Mesenchymal stem cell (in vitro differentiated cells and primary cell): ENCODE measurements around the gene SPATS2L.
"Not testable (repeated sequence)": the region's sequence is repeated elsewhere in the genome, so short reads cannot be mapped to it uniquely, and the experiment has no call there.

Experiments used
- DNase-seq: peaks from one replicate; pipeline ENCODE4 v3.0.0-alpha.2; 2013
- H2AFZ ChIP-seq: one replicate; pipeline ENCODE4 v1.6.1; 2013; ENCODE audit warnings: low read depth, mild to moderate bottlenecking, control low read depth, inconsistent platforms, low read length, moderate library complexity
- H2AK5ac ChIP-seq: 2 replicates; pipeline ENCODE4 v1.6.1; 2013; ENCODE audit warnings: low read length, moderate library complexity, mild to moderate bottlenecking, inconsistent platforms; ENCODE audit not compliant: severe bottlenecking
- H2BK120ac ChIP-seq: one replicate; pipeline ENCODE4 v1.6.1; 2013; ENCODE audit warnings: low read depth, mild to moderate bottlenecking, inconsistent platforms, low read length, moderate library complexity
- H2BK12ac ChIP-seq, 2 experiments: one replicate each; pipeline ENCODE4 v1.6.1; 2013; ENCODE audit warnings: inconsistent platforms in 2 of 2, low read length in 2 of 2, mild to moderate bottlenecking in 2 of 2, moderate library complexity in 2 of 2, control low read depth in 1 of 2
- H2BK15ac ChIP-seq: one replicate; pipeline ENCODE4 v1.6.1; 2013; ENCODE audit warnings: mild to moderate bottlenecking, low read depth, inconsistent platforms; ENCODE audit not compliant: poor library complexity, severe bottlenecking
- H2BK5ac ChIP-seq: 2 replicates; pipeline ENCODE4 v1.6.1; 2013; ENCODE audit warnings: low read depth, mild to moderate bottlenecking, low read length, control low read depth, inconsistent platforms; ENCODE audit not compliant: poor library complexity, severe bottlenecking
- H3K14ac ChIP-seq, 2 experiments: one replicate each; pipeline ENCODE4 v1.6.1; 2013; ENCODE audit warnings: inconsistent platforms in 2 of 2, low read length in 2 of 2, control low read depth in 1 of 2, mild to moderate bottlenecking in 1 of 2, moderate library complexity in 1 of 2
- H3K18ac ChIP-seq, 2 experiments: one replicate each; pipeline ENCODE4 v1.6.1; 2013; ENCODE audit warnings: inconsistent platforms in 2 of 2, low read length in 2 of 2, control low read depth in 1 of 2, low read depth in 1 of 2, mild to moderate bottlenecking in 1 of 2
- H3K23ac ChIP-seq, 2 experiments: one replicate each; pipeline ENCODE4 v1.6.1; 2013; ENCODE audit warnings: inconsistent platforms in 2 of 2, low read length in 2 of 2, mild to moderate bottlenecking in 2 of 2, moderate library complexity in 2 of 2, control low read depth in 1 of 2
- H3K27ac ChIP-seq: 2 replicates; pipeline ENCODE4 v1.5.1; 2013; ENCODE audit warnings: mild to moderate bottlenecking, moderate library complexity, low read length, control low read depth, inconsistent platforms; ENCODE audit not compliant: poor library complexity, severe bottlenecking
- H3K27me3 ChIP-seq, 2 experiments: 2 replicates each; pipeline versions ENCODE4 v1.6.1 to v1.7.0; 2013; ENCODE audit warnings: low read length in 2 of 2, mild to moderate bottlenecking in 2 of 2, moderate library complexity in 2 of 2, control low read depth in 1 of 2, inconsistent platforms in 1 of 2; ENCODE audit not compliant: control insufficient read depth in 1 of 2, insufficient read depth in 1 of 2
- H3K36me3 ChIP-seq, 2 experiments: 2 replicates each; pipeline versions ENCODE4 v1.6.1 to v1.7.0; 2013; ENCODE audit warnings: low read length in 2 of 2, control low read depth in 1 of 2, inconsistent platforms in 1 of 2, low read depth in 1 of 2, mild to moderate bottlenecking in 1 of 2; ENCODE audit not compliant: insufficient read depth in 2 of 2, control insufficient read depth in 1 of 2
- H3K4ac ChIP-seq, 2 experiments: one replicate each; pipeline ENCODE4 v1.6.1; 2013; ENCODE audit warnings: inconsistent platforms in 2 of 2, low read length in 2 of 2, mild to moderate bottlenecking in 2 of 2, moderate library complexity in 2 of 2, control low read depth in 1 of 2, low read depth in 1 of 2
- H3K4me1 ChIP-seq: 2 replicates; pipeline ENCODE4 v1.6.1; 2013; ENCODE audit warnings: low read depth, low read length, control low read depth; ENCODE audit not compliant: control insufficient read depth, insufficient read depth
- H3K4me2 ChIP-seq: 2 replicates; pipeline ENCODE4 v1.6.1; 2013; ENCODE audit warnings: low read length, mild to moderate bottlenecking, inconsistent platforms; ENCODE audit not compliant: poor library complexity, severe bottlenecking
- H3K4me3 ChIP-seq, 2 experiments: 2 replicates each; pipeline versions ENCODE4 v1.5.1 to v1.7.0; 2013; ENCODE audit warnings: low read length in 2 of 2, mild to moderate bottlenecking in 2 of 2, control low read depth in 1 of 2, low read depth in 1 of 2; ENCODE audit not compliant: insufficient read depth in 1 of 2
- H3K79me1 ChIP-seq: replicated peaks from 2 replicates; pipeline ENCODE4 v1.6.1; 2013; ENCODE audit warnings: mild to moderate bottlenecking, control low read depth, low read length, inconsistent platforms; ENCODE audit not compliant: poor library complexity, severe bottlenecking
- H3K9ac ChIP-seq: 2 replicates; pipeline ENCODE4 v1.7.0; 2013; ENCODE audit warnings: mild to moderate bottlenecking, low read length, moderate library complexity
- H3K9me3 ChIP-seq: 2 replicates; pipeline ENCODE4 v1.7.0; 2013; ENCODE audit warnings: mild to moderate bottlenecking, low read length; ENCODE audit not compliant: control insufficient read depth
- H4K8ac ChIP-seq: one replicate; pipeline ENCODE4 v1.6.1; 2013; ENCODE audit warnings: inconsistent platforms, mild to moderate bottlenecking, low read length, moderate library complexity
- H4K91ac ChIP-seq: one replicate; pipeline ENCODE4 v1.6.1; 2013; ENCODE audit warnings: mild to moderate bottlenecking, low read length, inconsistent platforms
- WGBS: methylation state at CpG from one replicate; pipeline ENCODE4 v1.1.7; 2013; ENCODE audit warnings: mixed read lengths; 5-methylcytosine and 5-hydroxymethylcytosine counted together

Gene SPATS2L

DNA sequence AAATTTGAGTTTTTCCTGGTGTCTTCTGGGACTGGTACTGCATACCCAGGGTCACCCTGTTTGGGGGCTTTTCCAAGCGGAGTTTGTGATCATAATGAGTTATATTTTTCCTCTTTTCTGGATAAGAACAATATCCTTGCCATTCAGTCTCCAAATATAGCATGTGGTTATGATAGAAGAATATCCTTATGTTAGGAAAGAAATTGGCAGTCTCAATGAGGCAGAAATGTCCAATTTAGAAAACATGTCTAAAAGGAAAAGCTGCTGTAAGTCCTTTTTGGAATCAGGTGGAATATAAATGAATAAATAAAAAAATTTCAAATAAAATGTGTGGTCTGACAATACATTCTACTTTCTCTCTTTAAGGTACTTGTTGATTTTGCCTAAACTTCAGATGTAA lies 36.2 kb downstream of the SPATS2L start:
- H3K27me3 ChIP-seq = no peaks in the 10 kb centered on the region
- no peak overlapping the region for H4K8ac ChIP-seq
- peaks cover 6% of the 10 kb centered on the region for H3K4me1 ChIP-seq
- H3K4me2 ChIP-seq = no peak overlapping the region
- no peaks in the 10 kb centered on the region for H3K36me3 ChIP-seq
- H2BK15ac ChIP-seq = no peak overlapping the region
- no peak overlapping the region for H2BK120ac ChIP-seq
- no peak overlapping the region for H3K23ac ChIP-seq
- H2BK12ac ChIP-seq = no peak overlapping the region
- peaks cover 19% of the 10 kb centered on the region for H3K79me1 ChIP-seq
- H3K9ac ChIP-seq = no peak overlapping the region
- no peaks in the 10 kb centered on the region for H3K9me3 ChIP-seq
- no peak for DNase-seq
- no peak overlapping the region for H3K18ac ChIP-seq
- WGBS = no CpG with 5 or more reads among the region's 1 CpG
- H3K14ac ChIP-seq = no peak overlapping the region
- H3K4ac ChIP-seq = no peak overlapping the region
- no peak overlapping the region for H2BK5ac ChIP-seq
- no peak overlapping the region for H2AK5ac ChIP-seq
- H3K27ac ChIP-seq = no peak overlapping the region
- H2AFZ ChIP-seq = no peak overlapping the region
- H3K4me3 ChIP-seq = no peak overlapping the region
- H4K91ac ChIP-seq = no peak overlapping the region

DNA sequence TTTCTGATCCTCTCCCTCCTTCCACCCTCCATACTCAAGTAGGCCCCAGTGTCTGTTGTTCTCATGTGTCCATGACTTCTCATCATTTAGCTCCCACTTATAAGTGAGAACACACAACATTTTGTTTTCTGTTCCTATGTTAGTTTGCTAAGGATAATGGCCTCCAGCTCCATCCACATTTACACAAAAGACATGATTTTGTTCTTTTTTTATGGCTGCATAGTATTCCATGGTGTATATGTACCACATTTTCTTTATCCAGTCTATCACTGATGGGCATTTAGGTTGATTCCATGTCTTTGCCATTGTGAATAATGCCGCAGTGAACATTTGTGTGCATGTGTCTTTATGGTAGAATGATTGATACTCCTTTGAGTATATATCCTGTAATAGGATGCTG lies 37.7 kb downstream of the SPATS2L start:
- H3K23ac ChIP-seq, DNase-seq, H3K14ac ChIP-seq, H3K9ac ChIP-seq, H3K27ac ChIP-seq, H2AFZ ChIP-seq, H4K91ac ChIP-seq, H2BK5ac ChIP-seq, H3K4me2 ChIP-seq, H4K8ac ChIP-seq, H3K4me3 ChIP-seq, H2BK120ac ChIP-seq, H3K9me3 ChIP-seq, H3K4ac ChIP-seq, H3K36me3 ChIP-seq, H2BK12ac ChIP-seq, H3K4me1 ChIP-seq, H2AK5ac ChIP-seq, H3K27me3 ChIP-seq, H2BK15ac ChIP-seq, H3K18ac ChIP-seq: not testable (repeated sequence)
- peaks cover 22% of the 10 kb centered on the region for H3K79me1 ChIP-seq
- WGBS = 100% methylated on average over 1 of the region's 1 CpG

DNA sequence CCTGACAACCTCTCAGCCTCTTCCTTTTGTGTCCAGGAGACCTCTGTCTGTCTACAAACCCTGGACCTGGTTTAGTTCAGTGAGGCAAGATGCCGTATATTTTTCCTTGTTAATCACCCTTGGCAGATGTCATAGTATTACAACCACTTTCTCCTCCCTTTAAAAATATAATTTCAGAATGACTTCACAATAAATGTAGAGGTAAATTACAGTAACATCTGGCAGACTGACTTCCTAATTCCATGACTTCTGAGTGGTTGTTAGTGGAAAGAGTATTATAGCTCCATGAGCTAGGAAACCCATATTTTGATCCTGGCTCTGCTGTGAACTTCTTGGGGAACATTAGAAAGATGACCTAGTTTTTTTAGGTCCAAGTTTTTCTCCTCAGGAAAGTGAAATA lies 39.5 kb downstream of the SPATS2L start:
- no peak overlapping the region for H3K4ac ChIP-seq
- H3K36me3 ChIP-seq = no peaks in the 10 kb centered on the region
- H3K4me2 ChIP-seq = no peak overlapping the region
- no peak overlapping the region for H3K4me3 ChIP-seq
- H2BK5ac ChIP-seq = no peak overlapping the region
- H4K91ac ChIP-seq = no peak overlapping the region
- no peak overlapping the region for H4K8ac ChIP-seq
- H2AFZ ChIP-seq = no peak overlapping the region
- no peak overlapping the region for H2BK120ac ChIP-seq
- H3K27me3 ChIP-seq = no peaks in the 10 kb centered on the region
- H3K27ac ChIP-seq = no peak overlapping the region
- H3K23ac ChIP-seq = no peak overlapping the region
- no peak for DNase-seq
- H3K9me3 ChIP-seq = no peaks in the 10 kb centered on the region
- H3K79me1 ChIP-seq = peaks cover 23% of the 10 kb centered on the region
- 100% methylated on average over 1 of the region's 1 CpG for WGBS
- H3K9ac ChIP-seq = no peak overlapping the region
- H3K4me1 ChIP-seq = peaks cover 3% of the 10 kb centered on the region
- H2BK12ac ChIP-seq = no peak overlapping the region
- H3K18ac ChIP-seq = no peak overlapping the region
- no peak overlapping the region for H3K14ac ChIP-seq
- no peak overlapping the region for H2BK15ac ChIP-seq
- peak overlapping the region; percentile 74 for H2AK5ac ChIP-seq

DNA sequence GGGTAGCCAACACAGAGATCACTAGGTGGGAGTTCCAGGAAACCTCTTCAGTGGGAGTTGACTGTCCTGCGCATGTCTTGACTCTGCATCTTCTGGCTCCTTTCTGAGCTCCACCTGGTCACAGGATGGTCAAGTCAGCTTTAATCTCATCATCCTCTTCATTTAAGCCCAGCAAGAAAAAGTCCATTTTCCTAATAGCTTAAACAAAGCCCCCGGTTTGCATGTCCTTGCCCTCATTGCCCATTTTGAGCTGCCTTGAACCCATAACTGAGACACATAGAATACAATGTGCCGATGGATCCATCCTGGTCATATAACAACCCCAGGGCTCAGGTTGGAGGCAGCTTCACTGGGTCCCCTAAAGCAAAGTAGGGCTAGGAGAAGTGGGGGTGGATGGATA lies 40.8 kb downstream of the SPATS2L start:
- Histone ChIP-seq H3K4me3 (no peak overlapping the region), H3K4ac (no peak overlapping the region), H3K14ac (no peak overlapping the region), H3K23ac (no peak overlapping the region), H3K36me3 (no peaks in the 10 kb centered on the region), H3K27me3 (no peaks in the 10 kb centered on the region), H2AK5ac (no peak overlapping the region), H2BK120ac (no peak overlapping the region), H3K9ac (no peak overlapping the region), H3K9me3 (no peaks in the 10 kb centered on the region), H3K27ac (no peak overlapping the region), H3K18ac (peak overlapping the region in 1 of 2 experiments; percentile 43), H3K79me1 (peaks cover 21% of the 10 kb centered on the region), H3K4me2 (no peak overlapping the region), H2BK15ac (no peak overlapping the region), H4K91ac (no peak overlapping the region), H2BK5ac (no peak overlapping the region), H4K8ac (peak overlapping the region; percentile 0), H2AFZ (no peak overlapping the region), H2BK12ac (no peak overlapping the region), H3K4me1 (peaks cover 3% of the 10 kb centered on the region)
- 92% methylated on average over 3 of the region's 3 CpGs for WGBS
- no peak for DNase-seq
